Ovary (tissue), 3 donors: ENCODE results near the gene CAPN14.

Experiments used
- CTCF ChIP-seq, 3 donors: fragments of 450-650 bp in 2 of 3; fragments of 200-600 bp in 1 of 3; IDR thresholded peaks; one replicate each; pipeline versions ENCODE4 v1.5.1 to v1.8.0; 2016 to 2022; ENCODE audit warnings: antibody characterized with exemption in 3 of 3, mild to moderate bottlenecking in 1 of 3
- EP300 ChIP-seq: sonication (generic); formaldehyde crosslinking; IDR thresholded peaks from one replicate; pipeline ENCODE4 v1.6.1; 2017; ENCODE audit warnings: antibody characterized with exemption
- POLR2A ChIP-seq: fragments of 450-650 bp; IDR thresholded peaks from one replicate; pipeline ENCODE4 v1.6.1; 2017; ENCODE audit warnings: antibody characterized with exemption, mild to moderate bottlenecking, moderate library complexity
- donor health status: DM: no; HTN: no; CAD: no.

GRCh38 chr2:31260870-31261269, 43.6 kb upstream of the CAPN14 start:
- TF ChIP-seq CTCF (IDR thresholded peaks at IDR 0.05) (no peak), POLR2A (no peak), EP300 (no peak)
